COLO668 (cell line): ENCODE data around the gene CEBPA.

Experiments
- DNase-seq: peaks from one replicate; lab custom pipeline; 2025; ENCODE audit not compliant: unreplicated experiment; lab: John Stamatoyannopoulos, UW

The CEBPA gene

DNA sequence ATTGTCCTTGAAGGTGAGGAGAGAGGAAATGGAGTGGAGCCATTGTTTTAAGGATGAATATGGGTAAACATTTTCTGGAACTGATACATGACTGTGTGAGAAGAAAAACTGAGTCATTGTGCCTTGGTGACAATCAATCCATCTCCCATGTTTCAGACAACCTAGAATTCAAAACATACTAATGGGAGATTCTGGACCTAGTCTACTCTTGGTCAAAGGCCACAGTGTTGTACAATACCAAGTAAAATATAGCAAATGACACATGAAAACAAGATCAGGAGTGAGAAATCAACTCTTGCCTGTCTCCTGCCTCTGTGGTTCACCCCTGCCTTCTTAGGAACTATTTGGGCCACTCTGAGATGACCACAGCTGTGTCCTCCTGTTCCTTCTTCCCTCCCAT is 13.1 kb downstream of the CEBPA start:
- no peak for DNase-seq

GRCh38 chr19:33288666-33289065 is 13.7 kb downstream of the CEBPA start:
- no peak for DNase-seq

- no peak for DNase-seq
Measured at GRCh38 chr19:33287927-33288326, 14.4 kb downstream of the CEBPA start.

DNA sequence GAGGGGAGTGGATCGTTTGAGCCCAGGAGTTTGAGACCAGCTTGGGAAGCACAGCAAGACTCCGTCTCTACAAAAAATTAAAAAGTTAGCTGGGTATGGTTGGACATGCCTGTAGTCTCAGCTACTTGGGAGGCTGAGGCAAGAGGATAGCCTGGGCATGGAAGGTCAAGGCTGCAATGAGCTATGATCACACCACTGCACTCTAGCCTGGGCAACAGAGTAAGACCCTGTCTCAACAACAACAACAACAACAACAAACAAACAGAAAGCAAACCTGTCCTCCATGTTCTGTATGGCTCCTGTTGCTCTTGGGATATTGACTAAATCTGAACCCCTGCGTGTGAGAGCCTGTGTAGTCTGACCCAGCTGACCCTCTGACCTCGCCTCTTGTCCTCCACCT is 14.9 kb downstream of the CEBPA start:
- no peak for DNase-seq

DNA sequence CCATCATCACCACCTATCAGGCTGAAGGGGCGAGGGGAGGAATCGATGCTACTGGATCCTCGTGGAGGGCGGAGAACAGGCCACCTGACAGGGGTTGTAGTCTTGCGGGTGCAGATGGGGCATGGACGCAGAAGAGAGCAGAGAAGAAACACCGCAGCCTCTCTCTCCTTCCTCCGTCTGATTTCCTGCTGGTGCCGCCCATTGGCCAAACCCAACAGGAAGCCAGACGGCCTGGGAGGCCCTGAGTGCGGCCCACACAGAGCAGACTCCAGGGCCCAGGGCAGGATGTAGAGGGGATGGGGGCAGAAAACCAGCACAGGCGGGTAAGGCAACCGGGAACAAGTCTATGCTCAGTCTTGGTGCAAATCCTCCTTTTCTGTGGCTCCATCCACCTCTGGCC is 15.4 kb downstream of the CEBPA start:
- DNase-seq: no peak

- DNase-seq: no peak
Measured at GRCh38 chr19:33285441-33285927, 16.9 kb downstream of the CEBPA start.

DNA sequence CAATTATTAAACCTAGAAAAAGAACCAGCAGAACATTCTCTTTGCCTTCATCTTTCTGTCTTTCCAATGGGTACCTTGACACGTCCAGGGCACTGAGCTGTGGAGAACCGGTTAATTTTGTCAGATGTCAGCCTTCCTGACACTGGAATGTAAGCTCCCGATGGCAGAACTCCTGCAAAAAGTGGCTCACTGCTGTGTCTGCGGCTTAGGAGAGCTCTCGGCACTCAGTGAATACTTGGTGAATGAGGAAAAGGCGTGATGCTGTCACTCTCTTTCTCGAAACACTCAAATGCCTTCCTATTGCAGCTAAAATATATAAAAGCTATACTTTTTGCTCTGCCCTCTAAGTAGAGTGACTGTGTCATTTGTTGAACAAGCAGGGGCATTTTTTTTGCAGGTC is 17.6 kb downstream of the CEBPA start:
- no peak for DNase-seq

DNA sequence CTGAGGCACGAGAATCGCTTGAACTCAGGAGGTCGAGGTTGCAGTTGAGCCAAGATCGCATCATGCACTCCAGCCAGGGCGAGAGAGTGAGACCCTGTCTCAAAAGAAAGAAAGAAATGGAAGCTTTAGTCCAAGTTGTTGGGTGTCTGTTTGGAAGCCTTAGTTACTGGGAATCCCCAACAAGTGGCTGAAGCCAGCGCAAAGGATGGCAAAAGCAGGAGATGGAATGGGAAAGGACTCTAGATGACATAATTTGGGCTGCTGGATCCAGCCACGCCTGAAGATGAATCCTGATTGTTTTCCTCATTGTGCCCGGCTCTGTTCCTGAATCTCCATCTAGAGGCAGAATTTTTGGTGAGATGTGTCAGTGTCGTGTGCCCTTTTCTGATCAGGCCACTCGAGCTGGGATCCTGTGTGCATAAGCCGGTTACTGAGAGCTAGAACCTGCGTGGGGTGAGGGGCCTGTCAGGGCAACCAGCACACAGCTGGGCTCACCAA is 18.1 kb downstream of the CEBPA start:
- DNase-seq: no peak

DNA sequence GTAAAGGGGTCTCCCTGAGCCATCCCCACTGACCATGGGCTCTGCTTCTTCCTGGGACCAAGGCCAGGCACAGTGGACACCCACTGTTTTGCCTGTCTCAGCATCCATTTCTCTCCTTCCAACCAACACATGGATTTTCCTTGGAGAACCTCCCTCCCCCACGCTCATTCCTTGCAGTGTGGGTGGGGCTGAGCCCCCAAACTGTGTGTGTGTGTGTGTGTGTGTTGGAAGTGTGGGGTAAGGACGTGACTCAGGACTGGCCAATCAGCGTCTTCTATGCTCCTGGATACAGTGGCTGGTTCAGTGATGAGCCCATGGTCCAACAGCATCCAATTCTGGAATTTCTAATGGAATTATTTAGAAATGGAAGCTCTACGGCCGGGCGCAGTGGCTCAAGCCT is 18.7 kb downstream of the CEBPA start:
- DNase-seq: no peak

- DNase-seq: no peak
Measured at GRCh38 chr19:33282036-33282671, 20.2 kb downstream of the CEBPA start.

DNA sequence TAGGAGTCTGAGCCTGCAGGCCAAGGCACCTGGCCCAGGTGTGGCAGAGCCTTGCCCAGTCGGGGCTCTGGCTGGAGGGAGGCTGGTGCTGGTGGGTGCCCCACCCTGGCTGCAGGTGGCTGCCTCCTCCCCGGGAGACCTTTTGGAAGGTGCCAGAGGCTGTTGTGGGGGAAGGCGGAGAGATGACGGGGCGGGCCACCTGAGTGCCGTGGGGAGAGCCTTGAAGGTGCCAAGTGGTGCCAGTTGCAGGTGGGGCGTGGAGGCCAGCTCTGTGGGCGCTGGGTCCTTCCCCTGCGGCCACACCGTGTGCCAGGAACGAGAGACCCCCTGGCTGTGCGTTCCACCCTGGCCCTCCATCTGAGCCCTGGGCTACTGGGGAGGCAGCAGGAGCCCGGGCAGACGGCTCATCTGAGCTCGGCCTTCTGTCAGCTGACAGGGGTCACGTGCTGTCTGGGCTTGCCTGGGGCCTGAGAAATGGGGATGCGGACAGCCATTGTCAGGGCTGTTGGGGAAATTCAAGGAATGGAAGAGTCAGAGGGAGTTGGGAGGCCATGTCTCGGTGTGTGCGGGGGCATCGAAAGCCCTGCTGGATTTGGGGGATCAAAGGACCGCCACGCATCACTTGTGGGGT is 20.9 kb downstream of the CEBPA start:
- no peak for DNase-seq

DNA sequence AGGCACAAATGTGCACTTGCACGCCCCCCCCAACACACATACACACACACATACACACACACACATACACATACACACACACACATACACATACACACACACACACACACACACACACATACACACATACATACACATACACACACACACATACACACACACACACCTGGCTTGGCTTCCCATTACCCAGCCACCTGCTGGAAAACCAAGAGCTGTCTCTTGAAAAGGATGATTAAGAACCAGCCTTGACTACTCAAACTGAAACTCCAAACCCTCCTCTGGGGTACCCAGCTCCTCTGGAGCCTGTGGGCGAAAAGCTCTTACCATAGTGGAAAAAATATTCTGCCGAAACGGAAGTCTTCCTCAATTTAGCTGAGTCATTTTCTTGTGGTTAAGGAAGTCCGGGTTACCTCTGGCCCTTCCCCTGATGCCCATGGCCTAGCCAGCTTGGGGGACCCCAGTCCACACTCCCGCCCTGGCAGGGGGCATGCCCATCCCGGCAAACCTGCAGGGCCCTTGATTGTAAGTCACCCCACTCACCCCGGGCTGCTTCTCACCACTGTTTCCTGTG is 21.9 kb downstream of the CEBPA start:
- no peak for DNase-seq

DNA sequence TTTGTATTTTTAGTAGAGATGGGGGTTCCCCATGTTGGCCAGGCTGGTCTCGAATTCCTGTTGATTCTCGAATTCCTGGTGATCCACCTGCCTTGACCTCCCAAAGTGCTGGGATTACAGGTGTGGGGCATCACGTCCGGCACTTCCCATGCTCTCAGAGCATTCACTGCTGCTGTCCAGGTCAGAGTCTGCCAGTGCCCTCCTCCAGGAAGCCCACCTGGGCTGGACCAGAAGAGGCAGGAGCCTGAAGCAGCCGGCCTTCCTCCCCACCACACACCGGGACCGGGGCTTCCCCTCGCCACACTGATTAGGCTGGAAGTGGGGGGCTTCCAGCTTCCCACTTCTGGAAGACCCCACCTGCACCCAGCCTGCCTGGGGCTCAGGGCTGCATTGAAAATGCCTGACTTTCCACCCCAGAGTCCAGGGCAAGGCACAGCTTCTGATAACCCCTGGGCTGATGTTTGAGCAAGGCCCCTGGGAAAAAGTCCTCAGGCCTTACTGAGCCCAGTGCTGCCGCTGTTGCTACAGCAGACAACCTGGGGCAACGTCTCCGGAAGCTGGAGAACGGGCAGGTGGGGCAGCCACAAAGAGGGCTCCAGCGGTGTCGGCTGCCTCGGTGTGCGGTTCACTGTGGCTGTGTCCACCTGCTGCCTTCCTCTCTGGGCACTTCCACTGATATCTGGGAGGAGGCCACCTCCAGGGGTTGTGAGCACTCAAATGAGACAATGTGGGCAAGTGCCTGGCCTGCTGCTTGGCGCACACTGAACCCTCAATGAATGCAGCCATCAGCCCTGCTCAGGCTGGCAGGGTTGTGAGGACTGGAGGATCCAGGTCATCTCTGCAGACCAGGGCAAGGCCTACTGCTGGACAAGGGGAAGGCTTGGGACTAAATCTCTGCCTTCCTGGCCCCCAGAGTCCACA is 22.6 kb downstream of the CEBPA start:
- DNase-seq: peak; percentile 6

DNA sequence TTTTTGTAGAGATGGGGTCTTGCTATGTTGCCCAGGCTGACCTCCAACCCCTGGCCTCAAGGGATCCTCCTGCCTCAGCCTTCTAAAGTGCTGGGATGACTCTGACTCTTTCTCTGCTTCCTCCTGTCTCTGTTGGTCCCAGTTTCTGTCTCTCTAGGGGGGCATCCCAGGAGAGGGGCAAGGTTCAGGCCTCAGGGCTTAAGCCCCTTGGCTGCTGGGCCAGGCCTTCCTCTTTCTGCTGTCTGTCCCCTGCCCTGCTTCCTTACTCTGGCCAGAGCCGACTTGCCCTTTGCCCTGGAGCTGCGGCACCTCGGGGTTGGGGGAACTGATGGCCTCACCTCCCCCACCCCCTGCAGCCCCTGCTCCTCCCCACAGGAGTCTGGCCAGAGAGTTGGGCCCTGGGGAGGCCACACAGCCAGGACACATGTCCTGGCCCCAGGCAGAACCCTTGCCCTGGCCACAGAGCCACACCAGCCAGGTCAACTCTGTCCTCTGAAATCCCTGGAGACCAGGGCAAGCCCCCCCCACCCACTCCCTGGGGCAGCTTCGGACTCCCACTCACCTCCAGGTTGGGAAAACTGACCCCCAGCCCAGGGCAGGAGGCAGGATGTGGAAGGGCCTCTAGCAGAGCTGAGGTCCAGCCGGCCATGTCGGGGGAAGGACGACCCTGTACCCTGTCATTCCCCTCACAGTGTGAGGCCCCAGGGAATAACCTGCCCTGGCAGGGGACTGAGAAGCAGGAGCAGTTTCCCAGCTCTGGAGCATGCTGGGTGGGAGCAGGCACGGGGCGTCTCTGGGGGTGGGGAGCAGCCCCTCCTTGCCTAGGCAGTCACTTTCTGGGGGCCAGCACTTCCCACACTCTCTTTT is 23.7 kb downstream of the CEBPA start:
- DNase-seq: no peak

- DNase-seq: no peak
Measured at GRCh38 chr19:33278023-33278402, 24.3 kb downstream of the CEBPA start.

DNA sequence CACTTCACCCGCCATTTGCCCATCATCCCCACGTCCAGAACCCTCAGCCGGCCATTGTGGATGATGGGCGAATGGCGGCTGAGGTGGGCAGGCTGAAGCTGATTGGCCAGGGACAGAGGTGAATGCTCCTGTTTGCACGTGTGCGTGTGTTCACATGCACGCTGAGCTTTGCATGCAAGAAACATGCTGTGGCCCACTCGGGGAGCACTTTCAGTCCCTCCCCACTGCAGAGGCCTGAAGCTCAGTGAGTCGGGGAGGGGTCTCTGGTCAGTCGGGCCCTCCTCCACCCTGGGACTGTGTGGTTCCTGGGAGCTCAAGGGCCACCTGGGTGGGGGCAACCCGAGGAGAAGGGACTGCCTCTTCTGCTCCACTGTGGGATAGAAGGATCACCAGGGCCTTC is 24.9 kb downstream of the CEBPA start:
- DNase-seq: no peak

GRCh38 chr19:33275933-33276619 is 26.3 kb downstream of the CEBPA start:
- DNase-seq: no peak

- DNase-seq: no peak
Measured at GRCh38 chr19:33275559-33275932, 26.8 kb downstream of the CEBPA start.

GRCh38 chr19:33274663-33275558 is 27.4 kb downstream of the CEBPA start:
- DNase-seq: no peak
